IMR-90 (cell line): ENCODE data around the gene H2BK1. TPM values are rescaled to one million over a fixed set of nuclear protein-coding genes. Genes with fewer than 3 reads are reported as not detected.

Experiments
- ATAC-seq: fragments of 200-7000 bp; cut with Tn5 transposase; 2 replicates; pipeline ENCODE4 v1.9.1; 2020; ENCODE audit warnings: low read depth, mild to moderate bottlenecking, moderate library complexity
- BruUV-seq: library from RNA; stranded (reverse); fragments of 400-500 nt; replicated peaks from 2 replicates; lab custom pipeline; 2021; lab: Mats Ljungman, UMichigan
- CTCF ChIA-PET: fragments of 300-600 bp; formaldehyde crosslinking; extraction: SDS; loops from one replicate; lab custom pipeline; 2021; ENCODE audit warnings: antibody characterized with exemption; lab: Yijun Ruan, JAX
- POLR2A ChIA-PET: fragments of 300-600 bp; sonication (Branson Sonifier 250); formaldehyde crosslinking; loops from one replicate; lab custom pipeline; 2022; ENCODE audit warnings: antibody characterized with exemption; ENCODE audit not compliant: unreplicated experiment; lab: Charles Lee
- DNase-seq: peaks from one replicate; pipeline ENCODE4 v3.0.0; 2013
- H2AFZ ChIP-seq: replicated peaks from 2 replicates; pipeline ENCODE3; 2013; ENCODE audit warnings: low read length, mild to moderate bottlenecking; ENCODE audit not compliant: poor library complexity
- H2AK5ac ChIP-seq: 2 replicates; pipeline ENCODE4 v1.6.1; 2013; ENCODE audit warnings: low read depth, low read length, inconsistent platforms
- H2AK9ac ChIP-seq: replicated peaks from 2 replicates; pipeline ENCODE3; 2013; ENCODE audit warnings: mild to moderate bottlenecking, low read depth, low read length, moderate library complexity; ENCODE audit not compliant: poor library complexity
- H2BK120ac ChIP-seq: 2 replicates; pipeline ENCODE4 v1.6.1; 2013; ENCODE audit warnings: low read depth, low read length, inconsistent platforms
- H2BK15ac ChIP-seq: 3 replicates; pipeline ENCODE4 v1.6.1; 2013; ENCODE audit warnings: low read depth, low read length, inconsistent platforms
- H2BK20ac ChIP-seq: 2 replicates; pipeline ENCODE4 v1.6.1; 2013; ENCODE audit warnings: low read depth, mild to moderate bottlenecking, inconsistent platforms, low read length, moderate library complexity
- H2BK5ac ChIP-seq: 2 replicates; pipeline ENCODE4 v1.6.1; 2013; ENCODE audit warnings: mild to moderate bottlenecking, low read depth, low read length, inconsistent platforms; ENCODE audit not compliant: poor library complexity, severe bottlenecking
- H3K14ac ChIP-seq: replicated peaks from 2 replicates; pipeline ENCODE4 v1.6.1; 2013; ENCODE audit warnings: low read depth, low read length, inconsistent platforms
- H3K18ac ChIP-seq: 2 replicates; pipeline ENCODE4 v1.6.1; 2013; ENCODE audit warnings: low read depth, low read length, control low read depth
- H3K23ac ChIP-seq: 2 replicates; pipeline ENCODE4 v1.6.1; 2013; ENCODE audit warnings: low read depth, low read length, inconsistent platforms
- H3K27ac ChIP-seq: 2 replicates; pipeline ENCODE4 v1.5.1; 2013; ENCODE audit warnings: mild to moderate bottlenecking, control low read depth, low read length; ENCODE audit not compliant: insufficient read depth
- H3K27me3 ChIP-seq: 2 replicates; pipeline ENCODE4 v1.6.1; 2013; ENCODE audit warnings: low read length; ENCODE audit not compliant: control insufficient read depth, insufficient read depth
- H3K36me3 ChIP-seq: 2 replicates; pipeline ENCODE4 v1.6.1; 2013; ENCODE audit warnings: low read length, mixed read lengths; ENCODE audit not compliant: control insufficient read depth, insufficient read depth
- H3K4ac ChIP-seq: 2 replicates; pipeline ENCODE4 v1.6.1; 2013; ENCODE audit warnings: low read depth, low read length, inconsistent platforms
- H3K4me1 ChIP-seq: 2 replicates; pipeline ENCODE4 v1.6.1; 2013; ENCODE audit warnings: low read length, mixed read lengths; ENCODE audit not compliant: control insufficient read depth, insufficient read depth
- H3K4me2 ChIP-seq: 2 replicates; pipeline ENCODE4 v1.6.1; 2013; ENCODE audit warnings: low read depth, mild to moderate bottlenecking, control low read depth, low read length, moderate library complexity
- H3K4me3 ChIP-seq: 2 replicates; pipeline ENCODE4 v1.5.1; 2013; ENCODE audit warnings: low read depth, mild to moderate bottlenecking, control low read depth, low read length, moderate library complexity; ENCODE audit not compliant: insufficient read depth
- H3K56ac ChIP-seq: 2 replicates; pipeline ENCODE4 v1.6.1; 2013; ENCODE audit warnings: low read length, inconsistent platforms; ENCODE audit not compliant: insufficient read depth; ENCODE audit errors: extremely low read depth
- H3K79me1 ChIP-seq, 2 experiments: 2 replicates each; pipeline ENCODE4 v1.6.1; 2013; ENCODE audit warnings: low read length in 2 of 2, inconsistent platforms in 1 of 2, low read depth in 1 of 2
- H3K9ac ChIP-seq: 2 replicates; pipeline ENCODE4 v1.6.1; 2013; ENCODE audit warnings: low read depth, low read length, control low read depth
- H3K9me1 ChIP-seq: 2 replicates; pipeline ENCODE4 v1.6.1; 2013; ENCODE audit warnings: low read length, inconsistent platforms; ENCODE audit not compliant: insufficient read depth
- H3K9me3 ChIP-seq: 2 replicates; pipeline ENCODE4 v1.6.1; 2013; ENCODE audit warnings: low read length; ENCODE audit not compliant: control insufficient read depth, insufficient read depth
- H4K20me1 ChIP-seq: 2 replicates; pipeline ENCODE4 v1.6.1; 2013; ENCODE audit warnings: low read length, inconsistent platforms; ENCODE audit not compliant: insufficient read depth
- H4K5ac ChIP-seq: 2 replicates; pipeline ENCODE4 v1.6.1; 2013; ENCODE audit warnings: mild to moderate bottlenecking, low read depth, low read length, control low read depth
- H4K8ac ChIP-seq, 2 experiments: 2 replicates each; pipeline ENCODE4 v1.6.1; 2013; ENCODE audit warnings: low read depth in 2 of 2, low read length in 2 of 2, control low read depth in 1 of 2, inconsistent platforms in 1 of 2
- H4K91ac ChIP-seq: 2 replicates; pipeline ENCODE4 v1.6.1; 2013; ENCODE audit warnings: low read depth, low read length, inconsistent platforms; ENCODE audit not compliant: insufficient read depth
- CEBPB ChIP-seq: IDR thresholded peaks from 2 replicates; pipeline ENCODE4 v1.6.1; 2012; ENCODE audit warnings: low read depth, low read length, improper control_type of control experiment
- CHD1 ChIP-seq: IDR thresholded peaks from 2 replicates; pipeline ENCODE4 v1.6.1; 2012; ENCODE audit warnings: low read depth, low read length, improper control_type of control experiment
- CTCF ChIP-seq: conservative IDR thresholded peaks from 2 replicates; pipeline ENCODE4 v1.5.1; 2012; ENCODE audit warnings: mild to moderate bottlenecking, low read depth, low read length, improper control_type of control experiment
- ELK1 ChIP-seq: fragments of 150-350 bp; IDR thresholded peaks from 2 replicates; pipeline ENCODE4 v1.6.1; 2016; ENCODE audit warnings: low read depth, mild to moderate bottlenecking, low read length, moderate library complexity, borderline replicate concordance
- FOS ChIP-seq: fragments of 150-350 bp; IDR thresholded peaks from 2 replicates; pipeline ENCODE4 v1.6.1; 2016; ENCODE audit warnings: low read depth, low read length
- MAFK ChIP-seq: IDR thresholded peaks from 2 replicates; pipeline ENCODE4 v1.6.1; 2012; ENCODE audit warnings: low read depth, low read length, improper control_type of control experiment
- MAZ ChIP-seq: IDR thresholded peaks from 2 replicates; pipeline ENCODE4 v1.6.1; 2012; ENCODE audit warnings: low read depth, mild to moderate bottlenecking, low read length, improper control_type of control experiment, moderate library complexity, borderline replicate concordance
- NFE2L2 ChIP-seq: fragments of 150-350 bp; IDR thresholded peaks from 2 replicates; pipeline ENCODE4 v1.6.1; 2016; ENCODE audit warnings: low read depth, mild to moderate bottlenecking, low read length
- POLR2A ChIP-seq: IDR thresholded peaks from 2 replicates; pipeline ENCODE4 v1.6.1; 2012; ENCODE audit warnings: mild to moderate bottlenecking, low read depth, low read length
- RCOR1 ChIP-seq: IDR thresholded peaks from 2 replicates; pipeline ENCODE4 v1.6.1; 2012; ENCODE audit warnings: mild to moderate bottlenecking, low read length, improper control_type of control experiment; ENCODE audit not compliant: insufficient replicate concordance
- USF2 ChIP-seq: fragments of 150-350 bp; IDR thresholded peaks from 2 replicates; pipeline ENCODE4 v1.6.1; 2017; ENCODE audit warnings: mild to moderate bottlenecking, antibody characterized with exemption, low read length, low read depth
- WGBS, 2 experiments: methylation state at CpG; one replicate each; pipeline versions ENCODE4 v1.1.5 to v1.1.7; 2013; ENCODE audit warnings: missing lambda C conversion rate in 2 of 2; ENCODE audit not compliant: insufficient read length in 1 of 2; ENCODE audit errors: extremely low coverage in 2 of 2; 5-methylcytosine and 5-hydroxymethylcytosine counted together
- dilution Hi-C: fragments of 300-500 bp; cut with HindIII; formaldehyde crosslinking; loops from one replicate; pipeline ENCODE4 v1.14.3; 2018; ENCODE audit warnings: low sequenced_read_pairs; ENCODE audit not compliant: unreplicated experiment
- in situ Hi-C: fragments of 300-500 bp; cut with MboI; formaldehyde crosslinking; loops from 3 replicates; pipeline ENCODE4 v1.14.3; 2019; ENCODE audit warnings: low sequenced_read_pairs, inconsistent platforms, mixed read lengths
- intact Hi-C: fragments of 100-400 bp; cut with micrococcal nuclease; formaldehyde crosslinking; loops from 2 replicates; pipeline ENCODE4 v1.10.0; 2022
- polyA plus RNA-seq, 3 experiments: library from polyadenylated mRNA; depleted of rRNA; stranded (reverse); fragments of >200 nt; gene quantifications; 2 replicates each; pipeline ENCODE4 v1.2.3, GENCODE V29; 2012; ENCODE audit warnings: low replicate concordance in 1 of 3
- total RNA-seq: library from RNA; depleted of rRNA; stranded (reverse); fragments of >200 nt; gene quantifications from 2 replicates; pipeline ENCODE4 v1.2.3, GENCODE V29; 2012

Gene H2BK1
- total and polyA plus RNA-seq, 2 of the 4 experiments (the other 2 are of a cell fraction): not detected

GRCh38 chr7:151244196-151244840 is 34.0 kb upstream of the H2BK1 start (continued):
- no peak for TF ChIP-seq NFE2L2

GRCh38 chr7:151243408-151244195 is 33.3 kb upstream of the H2BK1 start:
- no peak overlapping the region for H4K5ac ChIP-seq
- no peak overlapping the region for H3K56ac ChIP-seq
- peaks cover 39% of the 10 kb centered on the region for H4K20me1 ChIP-seq
- no TSS peak for BruUV-seq
- ATAC-seq: no peak
- H3K4ac ChIP-seq: no peak overlapping the region
- H2AK5ac ChIP-seq: no peak overlapping the region
- no peak overlapping the region for H3K9ac ChIP-seq
- H3K9me3 ChIP-seq: no peaks in the 10 kb centered on the region
- H4K8ac ChIP-seq: no peak overlapping the region
- ChIA-PET CTCF (interaction anchor here (0.6 to 1.4 kb wide), 7 partner anchors 10 to 120 kb away, joined by 3 to 6 read pairs (median 3); partner anchors contain the start of gene CHPF2), POLR2A (interaction anchor here (0.6 kb wide), 2 partner anchors 15 to 17 kb away, joined by 3 to 4 read pairs; partner anchors contain the start of gene ABCF2)
- no peak for DNase-seq
- intact Hi-C loops (loop anchor here (1.0 kb wide), 1 partner anchor 60 kb away; no protein-coding TSS in a partner anchor), dilution Hi-C loops (no loop called here), in situ Hi-C loops (no loop called here)
- no peak overlapping the region for H3K14ac ChIP-seq
- peak overlapping the region; percentile 47 for H2AFZ ChIP-seq
- peaks cover 8 to 86% of the 10 kb centered on the region in 2 experiments for H3K79me1 ChIP-seq
- no peak overlapping the region for H2BK5ac ChIP-seq
- H3K4me3 ChIP-seq: no peak overlapping the region
- peaks cover 26% of the 10 kb centered on the region; the same call in 1 of the 2 replicates for H3K4me1 ChIP-seq
- no peak overlapping the region for H3K18ac ChIP-seq
- peaks cover 41% of the 10 kb centered on the region for H3K36me3 ChIP-seq
- no peak overlapping the region for H3K27ac ChIP-seq
- no peaks in the 10 kb centered on the region for H3K27me3 ChIP-seq
- H3K4me2 ChIP-seq: no peak overlapping the region
- no peak overlapping the region for H2BK15ac ChIP-seq
- H3K9me1 ChIP-seq: peaks cover 4% of the 10 kb centered on the region; the same call in 1 of the 2 replicates
- no peak overlapping the region for H2BK120ac ChIP-seq
- no peak overlapping the region for H2BK20ac ChIP-seq
- no peak overlapping the region for H3K23ac ChIP-seq
- H4K91ac ChIP-seq: no peak overlapping the region
- 72% methylated on average over 2 of the region's 17 CpGs; no CpG with 5 or more reads in 1 of the 2 experiments for WGBS, 2 experiments
- H2AK9ac ChIP-seq: no peak overlapping the region
- no peak for TF ChIP-seq MAFK
- no peak for TF ChIP-seq RCOR1
- no peak for TF ChIP-seq CEBPB
- TF ChIP-seq MAZ: no peak
- TF ChIP-seq POLR2A: no peak
- no peak for TF ChIP-seq FOS
- TF ChIP-seq ELK1: no peak
- no peak for TF ChIP-seq NFE2L2
- no peak for TF ChIP-seq CHD1
- no peak for TF ChIP-seq CTCF
- no peak for TF ChIP-seq USF2
